ENCODE results near the gene LOXL3. TPM values are rescaled to one million over a fixed set of nuclear protein-coding genes. Genes with fewer than 3 reads are reported as not detected.
A peak's percentile ranks its signal among the peaks of the same experiment; 100 is the strongest.

The LOXL3 gene
- total and polyA plus RNA-seq, 5 experiments from 2014 or later, result 0.06 to 0.22 (median 0.10) TPM; not detected in 1

- Mint-ChIP-seq H3K27ac (peak overlapping the region in 8 of 10 donors; percentile 71 to 95 (median 89)), H3K27me3 (peaks cover 9 to 33% (median 22%) of the 10 kb centered on the region in 5 donors), H3K9me3 (no peaks in the 10 kb centered on the region), H3K4me3 (peak overlapping the region; percentile 82 to 98 (median 92)), H3K4me1 (peaks cover 13 to 24% (median 19%) of the 10 kb centered on the region in 4 donors), H3K36me3 (no peaks in the 10 kb centered on the region)
- DNase-seq (no peak), ATAC-seq (no peak)
- POLR2A ChIA-PET, result interaction anchor here (0.6 to 1.3 kb wide), 6 partner anchors 12 to 73 kb away, joined by 3 to 4 read pairs (median 3); partner anchors contain the start of genes AUP1, CCDC142, HTRA2 and PCGF1
Measured at GRCh38 chr2:74555610-74556103, 1.9 kb upstream of the LOXL3 start.

GRCh38 chr2:74554820-74555531 lies 1.2 kb upstream of the LOXL3 start:
- DNase-seq, result peak in 3 of 10 donors; percentile 30 to 46 (median 37)
- Mint-ChIP-seq H3K9me3 (no peaks in the 10 kb centered on the region), H3K36me3 (no peaks in the 10 kb centered on the region), H3K4me3 (peak overlapping the region; percentile 82 to 98 (median 92)), H3K4me1 (peaks cover 12 to 22% (median 19%) of the 10 kb centered on the region in 4 donors), H3K27me3 (peaks cover 11 to 33% (median 22%) of the 10 kb centered on the region in 5 donors), H3K27ac (peak overlapping the region; percentile 66 to 95 (median 90))
- ATAC-seq, result peak; percentile 60 to 65
- POLR2A ChIA-PET, result interaction anchor here (0.6 to 1.3 kb wide), 7 partner anchors 12 to 72 kb away, joined by 3 to 4 read pairs (median 3); partner anchors contain the start of genes AUP1, CCDC142, HTRA2 and PCGF1

- Mint-ChIP-seq H3K9me3 (no peaks in the 10 kb centered on the region), H3K4me1 (peaks cover 12 to 33% (median 29%) of the 10 kb centered on the region in 4 donors), H3K36me3 (peaks cover 0 to 3% (median 0%) of the 10 kb centered on the region in 3 donors), H3K27me3 (peaks cover 19 to 44% (median 30%) of the 10 kb centered on the region in 5 donors), H3K4me3 (peak overlapping the region; percentile 58 to 87 (median 78)), H3K27ac (peak overlapping the region in 9 of 10 donors; percentile 2 to 94 (median 76))
- DNase-seq, result no peak
- POLR2A ChIA-PET, result interaction anchor here (1.0 kb wide), 2 partner anchors 9 to 22 kb away, joined by 3 to 4 read pairs; no protein-coding TSS in a partner anchor
- no peak for ATAC-seq
Measured at GRCh38 chr2:74552914-74553811, 579 bp downstream of the LOXL3 start.

- Mint-ChIP-seq H3K9me3 (no peaks in the 10 kb centered on the region), H3K27ac (peak overlapping the region in 5 of 10 donors; percentile 8 to 85 (median 56)), H3K4me3 (peak overlapping the region; percentile 16 to 86 (median 58)), H3K27me3 (peaks cover 28 to 54% (median 36%) of the 10 kb centered on the region in 5 donors), H3K4me1 (peaks cover 12 to 34% (median 30%) of the 10 kb centered on the region in 4 donors), H3K36me3 (peaks cover 0 to 4% (median 0%) of the 10 kb centered on the region in 3 donors)
- no peak for DNase-seq
- no peak for ATAC-seq
- POLR2A ChIA-PET, result interaction anchor here (1.0 kb wide), 1 partner anchor 8 kb away, joined by 3 read pairs; no protein-coding TSS in a partner anchor
Measured at GRCh38 chr2:74551942-74552913, 1.5 kb downstream of the LOXL3 start.

GRCh38 chr2:74551530-74551929 lies 2.2 kb downstream of the LOXL3 start:
- DNase-seq (no peak), ATAC-seq (no peak)
- H3K27ac Mint-ChIP-seq, result no peak overlapping the region
- POLR2A ChIA-PET, result no interaction called here
- peaks cover 28 to 61% (median 38%) of the 10 kb centered on the region in 5 donors for H3K27me3 Mint-ChIP-seq
- H3K4me1 Mint-ChIP-seq, result peaks cover 10 to 34% (median 27%) of the 10 kb centered on the region in 4 donors
- H3K9me3 Mint-ChIP-seq, result no peaks in the 10 kb centered on the region
- H3K36me3 Mint-ChIP-seq, result peaks cover 0 to 4% (median 0%) of the 10 kb centered on the region in 3 donors
- peak overlapping the region in 1 of 10 donors; percentile 29 for H3K4me3 Mint-ChIP-seq

GRCh38 chr2:74550231-74550630 lies 3.5 kb downstream of the LOXL3 start:
- no peaks in the 10 kb centered on the region for H3K9me3 Mint-ChIP-seq
- H3K4me1 Mint-ChIP-seq, result peaks cover 6 to 25% (median 18%) of the 10 kb centered on the region in 4 donors
- no peak for DNase-seq
- H3K36me3 Mint-ChIP-seq, result peaks cover 0 to 4% (median 0%) of the 10 kb centered on the region in 3 donors
- peak overlapping the region in 2 of 10 donors; percentile 11 to 43 for H3K27ac Mint-ChIP-seq
- POLR2A ChIA-PET, result interaction anchor here (1.3 kb wide), 1 partner anchor 14 kb away, joined by 3 read pairs; no protein-coding TSS in a partner anchor
- ATAC-seq, result no peak
- H3K4me3 Mint-ChIP-seq, result peak overlapping the region in 4 of 10 donors; percentile 29 to 57 (median 36)
- H3K27me3 Mint-ChIP-seq, result peaks cover 32 to 74% (median 48%) of the 10 kb centered on the region in 5 donors

- H3K27ac Mint-ChIP-seq, result no peak overlapping the region
- peaks cover 34 to 84% (median 48%) of the 10 kb centered on the region in 5 donors for H3K27me3 Mint-ChIP-seq
- no peaks in the 10 kb centered on the region for H3K9me3 Mint-ChIP-seq
- peaks cover 6 to 19% (median 14%) of the 10 kb centered on the region in 4 donors for H3K4me1 Mint-ChIP-seq
- peaks cover 0 to 4% (median 0%) of the 10 kb centered on the region in 3 donors for H3K36me3 Mint-ChIP-seq
- DNase-seq (no peak), ATAC-seq (peak; percentile 30 to 70)
- peak overlapping the region; percentile 29 to 78 (median 56) for H3K4me3 Mint-ChIP-seq
- POLR2A ChIA-PET, result interaction anchor here (1.3 kb wide), 1 partner anchor 13 kb away, joined by 3 read pairs; no protein-coding TSS in a partner anchor
Measured at GRCh38 chr2:74548900-74549826, 4.6 kb downstream of the LOXL3 start.

- POLR2A ChIA-PET, result no interaction called here
- H3K36me3 Mint-ChIP-seq, result peaks cover 0 to 4% (median 0%) of the 10 kb centered on the region in 3 donors
- H3K4me3 Mint-ChIP-seq, result peak overlapping the region; percentile 22 to 83 (median 75)
- H3K9me3 Mint-ChIP-seq, result no peaks in the 10 kb centered on the region
- peak overlapping the region in 1 of 10 donors; percentile 34 for H3K27ac Mint-ChIP-seq
- no peak for ATAC-seq
- no peak for DNase-seq
- peaks cover 35 to 86% (median 48%) of the 10 kb centered on the region in 5 donors for H3K27me3 Mint-ChIP-seq
- H3K4me1 Mint-ChIP-seq, result peaks cover 4 to 17% (median 13%) of the 10 kb centered on the region in 4 donors
Measured at GRCh38 chr2:74548285-74548899, 5.3 kb downstream of the LOXL3 start.

- Mint-ChIP-seq H3K4me1 (peaks cover 0 to 13% (median 12%) of the 10 kb centered on the region in 4 donors), H3K4me3 (no peak overlapping the region), H3K27me3 (peaks cover 38 to 80% (median 46%) of the 10 kb centered on the region in 5 donors), H3K36me3 (peaks cover 0 to 4% (median 2%) of the 10 kb centered on the region in 3 donors), H3K27ac (no peak overlapping the region), H3K9me3 (no peaks in the 10 kb centered on the region)
- ATAC-seq (no peak), DNase-seq (no peak)
- POLR2A ChIA-PET, result interaction anchor here (1.0 kb wide), 1 partner anchor 24 kb away, joined by 3 read pairs; no protein-coding TSS in a partner anchor
Measured at GRCh38 chr2:74546004-74546403, 7.7 kb downstream of the LOXL3 start.

GRCh38 chr2:74544634-74545033 lies 9.1 kb downstream of the LOXL3 start:
- H3K9me3 Mint-ChIP-seq, result no peaks in the 10 kb centered on the region
- H3K27ac Mint-ChIP-seq, result peak overlapping the region in 1 of 10 donors; percentile 23
- ATAC-seq (no peak), DNase-seq (no peak)
- POLR2A ChIA-PET, result no interaction called here
- H3K27me3 Mint-ChIP-seq, result peaks cover 33 to 69% (median 36%) of the 10 kb centered on the region in 5 donors
- H3K36me3 Mint-ChIP-seq, result peaks cover 2 to 4% (median 2%) of the 10 kb centered on the region in 3 donors
- peaks cover 0 to 11% (median 11%) of the 10 kb centered on the region in 4 donors for H3K4me1 Mint-ChIP-seq
- H3K4me3 Mint-ChIP-seq, result no peak overlapping the region

Measured in naive thymus-derived CD8-positive, alpha-beta T cell (primary cell).